ENCODE results near the gene CHST11. TPM values are rescaled to one million over a fixed set of nuclear protein-coding genes. Genes with fewer than 3 reads are reported as not detected.

The CHST11 gene
- total and polyA plus RNA-seq, 10 of the 15 experiments (the other 5 are each of a cell fraction or from before 2014, with no cell fraction given) = 1.9 to 38.1 (median 17.2) TPM

- TF ChIP-seq YY1 (IDR thresholded peaks at IDR 0.05; ENCODE audit: low read depth, low read length) = no peak
- no peak for TF ChIP-seq POLR2AphosphoS5 (IDR thresholded peaks at IDR 0.05; ENCODE audit: low read length)
- no peak for TF ChIP-seq ZNF384 (IDR thresholded peaks at IDR 0.05; ENCODE audit: borderline replicate concordance, low read depth, low read length)
- TF ChIP-seq HDGF (IDR thresholded peaks at IDR 0.05) = no peak
- no peak for TF ChIP-seq FOS (IDR thresholded peaks at IDR 0.05; ENCODE audit: borderline replicate concordance, extremely low read depth, insufficient read length)
- 0 out of 2 replicates have a peak, but pooled peaks have one; percentile 37 for TF ChIP-seq CBX5 (IDR thresholded peaks at IDR 0.05; ENCODE audit: low read depth)
- 0 out of 2 replicates have a peak, but pooled peaks have one; percentile 22 for TF ChIP-seq RELB (IDR thresholded peaks at IDR 0.05; ENCODE audit: low read depth)
- no peak for TF ChIP-seq TARDBP (IDR thresholded peaks at IDR 0.05; ENCODE audit: borderline replicate concordance)
- TF ChIP-seq IKZF1 (conservative IDR thresholded peaks at IDR 0.05) = no peak
These were observed 184.2 kb downstream of the CHST11 start (continued) for GRCh38 chr12:104640956-104641355.

DNA sequence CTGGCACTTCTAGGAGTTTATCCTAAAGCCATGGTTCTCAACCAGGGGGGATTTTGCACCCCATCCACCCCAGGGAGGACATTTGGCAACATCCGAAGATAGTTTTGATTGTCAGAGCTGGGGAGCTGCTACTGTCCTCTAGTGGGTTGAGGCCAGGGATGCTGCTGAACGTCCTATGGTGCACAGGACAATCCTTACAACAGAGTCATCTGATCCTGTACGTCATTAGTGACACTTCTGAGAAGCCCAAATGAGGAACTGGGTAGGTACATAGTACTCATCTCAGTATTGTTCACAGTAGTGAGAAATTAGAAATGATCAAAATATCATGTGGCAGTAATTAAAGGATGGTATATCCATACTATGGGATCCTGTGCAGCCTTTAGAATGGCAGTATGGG, 185.1 kb downstream of the CHST11 start:
- Histone ChIP-seq H3K36me3 (ENCODE audit: control insufficient read depth in 2 of 2, insufficient read depth in 2 of 2, low read length in 1 of 2) (peaks cover 3 to 9% of the 10 kb centered on the region in 2 experiments; a peak in 3 of 4 replicates), H3K4me1 (ENCODE audit: control insufficient read depth, insufficient read depth, low read length) (peaks cover 43% of the 10 kb centered on the region), H3K79me2 (ENCODE audit: control insufficient read depth, insufficient read depth, low read length) (peaks cover 24% of the 10 kb centered on the region), H3K9ac (ENCODE audit: control insufficient read depth, insufficient read depth, low read length) (no peak overlapping the region; the same call in 1 of the 2 replicates), H4K20me1 (ENCODE audit: control insufficient read depth, insufficient read depth) (no peaks in the 10 kb centered on the region), H3K4me3 (no peak overlapping the region), H3K9me3 (replicated peaks; ENCODE audit: control insufficient read depth, insufficient read depth, low read length) (peaks cover 16% of the 10 kb centered on the region), H3K27ac (ENCODE audit: control insufficient read depth, insufficient read depth) (peak overlapping the region; percentile 78), H3K4me2 (ENCODE audit: control insufficient read depth, insufficient read depth) (no peak overlapping the region), H3K27me3 (replicated peaks in 1 of 2; ENCODE audit: control insufficient read depth in 2 of 2, insufficient read depth in 2 of 2, low read length in 1 of 2) (no peaks in the 10 kb centered on the region), H2AFZ (ENCODE audit: control insufficient read depth, low read depth, low read length) (no peak overlapping the region)
- ChIA-PET CTCF (interaction anchor here (1.0 kb wide), 1 partner anchor 107 kb away, joined by 3 read pairs; no protein-coding TSS in a partner anchor), SMC1A (ENCODE audit: uncharacterized antibody, unreplicated experiment) (interaction anchor here (1.0 to 1.6 kb wide), 6 partner anchors 37 to 260 kb away, joined by 3 to 8 read pairs (median 4); no protein-coding TSS in a partner anchor), RAD21 (ENCODE audit: unreplicated experiment) (interaction anchor here (3.1 to 3.9 kb wide), 2 partner anchors 59 to 182 kb away, joined by 12 to 15 read pairs; no protein-coding TSS in a partner anchor), POLR2A (no interaction called here)
- in situ Hi-C loops (cut with MboI) (no loop called here), intact Hi-C loops (cut with micrococcal nuclease; ENCODE audit: unreplicated experiment) (loop anchor here (1.0 to 5.0 kb wide), 6 partner anchors 29 to 260 kb away; no protein-coding TSS in a partner anchor)
- no TSS peak for BruUV-seq (replicated peaks)
- WGBS (ENCODE audit: insufficient coverage, insufficient replicate concordance, low lambda C conversion rate, missing lambda C conversion rate) = 2% methylated on average over 3 of the region's 3 CpGs
- FAIRE-seq = peak; percentile 49
- ATAC-seq = peak; percentile 92
- peak; percentile 79 for DNase-seq (ENCODE audit: low read depth, low spot score)
- TF ChIP-seq ESRRA (IDR thresholded peaks at IDR 0.05; ENCODE audit: low read length) (no peak), IRF4 (IDR thresholded peaks at IDR 0.05; ENCODE audit: low read depth, low read length) (peak; percentile 99), MEF2A (IDR thresholded peaks at IDR 0.05; ENCODE audit: insufficient read depth, low read depth, low read length) (peak; percentile 78), JUNB (IDR thresholded peaks at IDR 0.05) (peak; percentile 91), ZNF217 (IDR thresholded peaks at IDR 0.05) (no peak), SMAD1 (IDR thresholded peaks at IDR 0.05; ENCODE audit: low read depth, partially characterized antibody) (no peak), NBN (IDR thresholded peaks at IDR 0.05) (peak; percentile 57; the same call in 1 of the 2 replicates), IKZF2 (IDR thresholded peaks at IDR 0.05) (peak; percentile 88 to 92), CBX5 (IDR thresholded peaks at IDR 0.05; ENCODE audit: low read depth) (peak; percentile 87; the same call in 1 of the 2 replicates), NFXL1 (IDR thresholded peaks at IDR 0.05; ENCODE audit: borderline replicate concordance) (no peak), KAT2A (conservative IDR thresholded peaks at IDR 0.05; ENCODE audit: control insufficient read depth, low read depth, low read length) (no peak), GATAD2B (conservative IDR thresholded peaks at IDR 0.05; ENCODE audit: low read depth) (no peak)
- TF ChIP-seq, protein P1, sequence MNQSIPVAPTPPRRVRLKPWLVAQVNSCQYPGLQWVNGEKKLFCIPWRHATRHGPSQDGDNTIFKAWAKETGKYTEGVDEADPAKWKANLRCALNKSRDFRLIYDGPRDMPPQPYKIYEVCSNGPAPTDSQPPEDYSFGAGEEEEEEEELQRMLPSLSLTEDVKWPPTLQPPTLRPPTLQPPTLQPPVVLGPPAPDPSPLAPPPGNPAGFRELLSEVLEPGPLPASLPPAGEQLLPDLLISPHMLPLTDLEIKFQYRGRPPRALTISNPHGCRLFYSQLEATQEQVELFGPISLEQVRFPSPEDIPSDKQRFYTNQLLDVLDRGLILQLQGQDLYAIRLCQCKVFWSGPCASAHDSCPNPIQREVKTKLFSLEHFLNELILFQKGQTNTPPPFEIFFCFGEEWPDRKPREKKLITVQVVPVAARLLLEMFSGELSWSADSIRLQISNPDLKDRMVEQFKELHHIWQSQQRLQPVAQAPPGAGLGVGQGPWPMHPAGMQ (IDR thresholded peaks at IDR 0.05; ENCODE audit: borderline replicate concordance) = no peak
